HepG2 (cell line): Measurements from ENCODE around the gene NR2F1. TPM values are rescaled to one million over a fixed set of nuclear protein-coding genes. Genes with fewer than 3 reads are reported as not detected.
A peak's percentile ranks its signal among the peaks of the same experiment; 100 is the strongest.

ENCODE experiments used
- ATAC-seq: fragments of 200-7000 bp; cut with Tn5 transposase; 3 replicates; pipeline ENCODE4 v1.9.1; 2020; ENCODE audit warnings: mild to moderate bottlenecking, moderate library complexity
- BruUV-seq: library from RNA; stranded (reverse); fragments of 400-500 nt; replicated peaks from 2 replicates; lab custom pipeline; 2021; lab: Mats Ljungman, UMichigan
- CTCF ChIA-PET: fragments of 300-600 bp; formaldehyde crosslinking; extraction: SDS; loops from one replicate; lab custom pipeline; 2021; ENCODE audit warnings: low total read pairs, inconsistent platforms, low intra/inter-chr PET ratio; lab: Yijun Ruan, JAX
- POLR2A ChIA-PET: fragments of 350-600 bp; sonication (Branson Sonifier 250); formaldehyde crosslinking; loops from one replicate; lab custom pipeline; 2020; ENCODE audit warnings: antibody characterized with exemption, inconsistent platforms; lab: Yijun Ruan, JAX
- DNase-seq: peaks from one replicate; pipeline ENCODE4 v3.0.0-alpha.2; 2015; ENCODE audit warnings: low spot score
- FAIRE-seq: peaks from 3 replicates; lab custom pipeline; 2011; peaks lifted over from hg19 to GRCh38; lab: Jason Lieb, UNC
- H2AFZ ChIP-seq: one replicate; pipeline ENCODE4 v1.6.1; 2011; ENCODE audit warnings: low read length, inconsistent platforms
- H3K27ac ChIP-seq: fragments of 300-600 bp; 3 replicates; pipeline ENCODE4 v1.8.0; 2011; ENCODE audit warnings: mixed run types, mild to moderate bottlenecking, mixed read lengths, low read length, inconsistent platforms; ENCODE audit not compliant: insufficient read depth; ENCODE audit errors: extremely low read length
- H3K27me3 ChIP-seq, 2 experiments: fragments of 200-600 bp in 1 of 2; 2 replicates in 1 of 2; 3 replicates in 1 of 2; pipeline versions ENCODE4 v1.6.0 to v1.8.0; 2011; ENCODE audit warnings: low read length in 2 of 2, mild to moderate bottlenecking in 2 of 2, moderate library complexity in 2 of 2, inconsistent platforms in 1 of 2; ENCODE audit not compliant: insufficient read depth in 2 of 2, control insufficient read depth in 1 of 2
- H3K36me3 ChIP-seq, 2 experiments: fragments of 200-600 bp in 1 of 2; replicated peaks in 1 of 2; 2 replicates in 1 of 2; 3 replicates in 1 of 2; pipeline versions ENCODE4 v1.5.1 to v1.8.0; 2011; ENCODE audit warnings: low read length in 2 of 2, inconsistent platforms in 1 of 2; ENCODE audit not compliant: insufficient read depth in 2 of 2, control insufficient read depth in 1 of 2
- H3K4me1 ChIP-seq: 2 replicates; pipeline ENCODE4 v1.5.1; 2012; ENCODE audit warnings: low read length, inconsistent platforms; ENCODE audit not compliant: insufficient read depth
- H3K4me2 ChIP-seq: 2 replicates; pipeline ENCODE4 v1.6.0; 2011; ENCODE audit warnings: low read depth, low read length, inconsistent platforms
- H3K4me3 ChIP-seq, 3 experiments: fragments of 200-600 bp in 1 of 3; sonication (generic), shearing (Covaris generic) in 1 of 3; replicated peaks in 1 of 3; 2 replicates each; pipeline ENCODE4 v1.5.1; 2011 to 2016; ENCODE audit warnings: low read length in 3 of 3, inconsistent platforms in 2 of 3, low read depth in 2 of 3, mild to moderate bottlenecking in 2 of 3, control low read depth in 1 of 3, mixed read lengths in 1 of 3; ENCODE audit not compliant: insufficient read depth in 1 of 3
- H3K79me2 ChIP-seq: one replicate; pipeline ENCODE4 v1.6.1; 2011; ENCODE audit warnings: low read length, inconsistent platforms; ENCODE audit not compliant: insufficient read depth
- H3K9ac ChIP-seq: 2 replicates; pipeline ENCODE4 v1.6.0; 2011; ENCODE audit warnings: mild to moderate bottlenecking, low read depth, low read length, inconsistent platforms; ENCODE audit not compliant: insufficient read depth
- H3K9me3 ChIP-seq: 2 replicates; pipeline ENCODE4 v1.5.1; 2012; ENCODE audit warnings: mild to moderate bottlenecking, low read length
- H4K20me1 ChIP-seq: 2 replicates; pipeline ENCODE4 v1.6.0; 2011; ENCODE audit warnings: inconsistent platforms, mild to moderate bottlenecking, low read length, moderate library complexity; ENCODE audit not compliant: insufficient read depth
- ATF7 ChIP-seq, 2 experiments: fragments of 450-650 bp in 1 of 2; sonication (generic) in 1 of 2; formaldehyde crosslinking in 1 of 2; IDR thresholded peaks; 2 replicates each; pipeline versions ENCODE4 v1.4.0 to v1.6.1; 2016 to 2020; ENCODE audit warnings: antibody characterized with exemption in 1 of 2, mild to moderate bottlenecking in 1 of 2, missing genetic modification reagents in 1 of 2
- CREB1 ChIP-seq, 2 experiments: fragments of 450-650 bp in 1 of 2; IDR thresholded peaks; 2 replicates each; pipeline ENCODE4 v1.6.1; 2016 to 2017; ENCODE audit warnings: control low read depth in 1 of 2, mild to moderate bottlenecking in 1 of 2, missing compliant biosample characterization in 1 of 2, missing genetic modification characterization in 1 of 2
- FLYWCH1 ChIP-seq: sonication (generic); formaldehyde crosslinking; IDR thresholded peaks from 2 replicates; pipeline ENCODE4 v1.8.1; 2023; ENCODE audit warnings: mild to moderate bottlenecking, missing genetic modification reagents
- NR2C2 ChIP-seq: sonication (generic); formaldehyde crosslinking; IDR thresholded peaks from 2 replicates; pipeline ENCODE4 v1.4.0; 2020; ENCODE audit warnings: missing genetic modification reagents, mild to moderate bottlenecking, moderate library complexity, borderline replicate concordance
- ZNF33B ChIP-seq: sonication (generic); formaldehyde crosslinking; IDR thresholded peaks from 2 replicates; pipeline ENCODE4 v1.5.1; 2020; ENCODE audit warnings: mild to moderate bottlenecking, missing genetic modification reagents
- ZNF451 ChIP-seq: sonication (generic); formaldehyde crosslinking; IDR thresholded peaks from 2 replicates; pipeline ENCODE4 v1.5.0; 2020; ENCODE audit warnings: mild to moderate bottlenecking, missing genetic modification reagents
- ZNF562 ChIP-seq: sonication (generic); formaldehyde crosslinking; IDR thresholded peaks from 2 replicates; pipeline ENCODE4 v1.8.0; 2022; ENCODE audit warnings: missing genetic modification reagents, borderline replicate concordance
- ZNF704 ChIP-seq: sonication (generic); formaldehyde crosslinking; IDR thresholded peaks from 2 replicates; pipeline ENCODE4 v1.8.1; 2023; ENCODE audit warnings: mild to moderate bottlenecking, inconsistent platforms, moderate library complexity, missing genetic modification reagents, borderline replicate concordance
- ZSCAN22 ChIP-seq: sonication (generic); formaldehyde crosslinking; IDR thresholded peaks from 2 replicates; pipeline ENCODE4 v1.4.0; 2020; ENCODE audit warnings: mild to moderate bottlenecking, missing genetic modification reagents
- WGBS: methylation state at CpG from one replicate; pipeline ENCODE4 v1.1.6; 2017; ENCODE audit warnings: low lambda C conversion rate; 5-methylcytosine and 5-hydroxymethylcytosine counted together
- in situ Hi-C: cut with HindIII; loops from 2 replicates; pipeline ENCODE4 v1.10.0; 2017; ENCODE audit warnings: low pct_unique_long_range_greater_than_20kb; ENCODE audit not compliant: extremely low pct_ligation_motif_present
- intact Hi-C: fragments of 100-400 bp; cut with micrococcal nuclease; formaldehyde crosslinking; loops from one replicate; pipeline ENCODE4 v1.10.0; 2022; ENCODE audit not compliant: unreplicated experiment
- polyA plus RNA-seq, 8 experiments: library from polyadenylated mRNA; depleted of rRNA in 3 of 8; stranded (reverse) in 7 of 8; unstranded in 1 of 8; fragments of >200 nt; fragmentation: Illumina TruSeq in 4 of 8; extraction: Trizol in 4 of 8; gene quantifications; 2 replicates each; pipeline versions ENCODE4 v1.2.1 to v1.2.3, GENCODE V29; 2011 to 2016; ENCODE audit warnings: low read depth in 4 of 8, missing spikeins in 1 of 8, mixed read lengths in 1 of 8; ENCODE audit not compliant: insufficient read depth in 1 of 8
- total RNA-seq, 5 experiments: library from RNA; depleted of rRNA; stranded (reverse); fragments of >200 nt; fragmentation: Illumina TruSeq; extraction: Trizol; gene quantifications; 2 replicates each; pipeline ENCODE4 v1.2.3, GENCODE V29; 2016; ENCODE audit warnings: low read depth in 1 of 5

NR2F1 gene
- total and polyA plus RNA-seq, 2 of the 13 experiments (the other 11 are each of a cell fraction or from before 2014, with no cell fraction given), result 17.1 to 59.7 TPM

- Histone ChIP-seq H3K27ac (no peak overlapping the region), H3K9me3 (no peaks in the 10 kb centered on the region), H3K9ac (no peak overlapping the region), H3K79me2 (no peaks in the 10 kb centered on the region), H3K4me1 (peaks cover 31% of the 10 kb centered on the region), H4K20me1 (no peaks in the 10 kb centered on the region), H3K36me3 (no peaks in the 10 kb centered on the region), H3K4me2 (no peak overlapping the region), H2AFZ (no peak overlapping the region), H3K4me3 (no peak overlapping the region), H3K27me3 (peaks cover 2 to 45% of the 10 kb centered on the region in 2 experiments; a peak in 4 of 5 replicates)
- 57% methylated on average over 3 of the region's 3 CpGs for WGBS
- no peak for DNase-seq
- no peak for ATAC-seq
- ChIA-PET CTCF (no interaction called here), POLR2A (no interaction called here)
- in situ Hi-C loops, result no loop called here
- no peak for FAIRE-seq
- TF ChIP-seq ATF7 (IDR thresholded peaks at IDR 0.05) (peak; percentile 46), ATF7 (CRISPR knock-in tag; IDR thresholded peaks at IDR 0.05) (no peak), ZNF451 (CRISPR knock-in tag) (no peak), CREB1 (IDR thresholded peaks at IDR 0.05) (peak; percentile 82), CREB1 (CRISPR knock-in tag; IDR thresholded peaks at IDR 0.05) (no peak), ZNF33B (CRISPR knock-in tag) (no peak), ZSCAN22 (CRISPR knock-in tag) (no peak), FLYWCH1 (no peak), ZNF562 (no peak), ZNF704 (CRISPR knock-in tag) (no peak), NR2C2 (no peak)
- intact Hi-C loops, result no loop called here
- BruUV-seq, result no TSS peak
Observed at GRCh38 chr5:93601071-93601801, 18.2 kb downstream of the NR2F1 start.
